Mucosa of descending colon (tissue), 3 donors: ENCODE results near the gene SAMHD1. TPM values are rescaled to one million over a fixed set of nuclear protein-coding genes. Genes with fewer than 3 reads are reported as not detected.
"Not testable (repeated sequence)": the region's sequence is repeated elsewhere in the genome, so short reads cannot be mapped to it uniquely, and the experiment has no call there.

Experiments used
- ATAC-seq: fragments of 200-7000 bp; cut with Tn5 transposase; one replicate; pipeline ENCODE4 v1.9.1; 2020; ENCODE audit warnings: mild to moderate bottlenecking, moderate library complexity
- DNase-seq, 3 donors: peaks; one replicate each; pipeline ENCODE4 v3.0.0-alpha.2; 2020
- H3K36me3 ChIP-seq: fragments of 200-600 bp; one replicate; pipeline ENCODE4 v1.8.0; 2021; ENCODE audit warnings: low read depth, mild to moderate bottlenecking
- H3K4me1 ChIP-seq: fragments of 200-600 bp; one replicate; pipeline ENCODE4 v1.8.0; 2021; ENCODE audit warnings: low read depth, mild to moderate bottlenecking
- H3K4me3 ChIP-seq: fragments of 200-600 bp; one replicate; pipeline ENCODE4 v1.8.0; 2021; ENCODE audit warnings: mild to moderate bottlenecking
- H3K9me3 ChIP-seq: fragments of 200-600 bp; one replicate; pipeline ENCODE4 v1.8.0; 2021; ENCODE audit warnings: mild to moderate bottlenecking
- intact Hi-C, 2 donors: fragments of 100-400 bp; cut with DNase I in 1 of 2; cut with micrococcal nuclease in 1 of 2; formaldehyde crosslinking; loops; one replicate each; pipeline versions ENCODE4 v1.11.0 to v1.11.1; 2022; cut with DNase I, micrococcal nuclease
- long read RNA-seq, 2 donors: library from polyadenylated mRNA; unstranded; transcript quantifications; one replicate each; pipeline ENCODE4 v2.0.0, GENCODE V29; 2019 to 2021
- total RNA-seq, 3 donors: library from RNA; stranded (reverse); fragmentation: NEBNext Ultra II Directional in 2 of 3; extraction: Animal tissue kit (Norgen Biotek cat#: 25700) in 2 of 3; gene quantifications; one replicate each; pipeline versions ENCODE4 v1.2.1 to v1.2.4, GENCODE V29; 2021 to 2023
- TF ChIP-seq, protein P1 (sequence below): fragments of 200-600 bp; IDR thresholded peaks from one replicate; pipeline ENCODE4 v1.8.0; 2022; ENCODE audit warnings: antibody characterized with exemption, mild to moderate bottlenecking
- donor health status: DM: no; HTN: no; CAD: no; lungs with moderate emphysema.
- donor health status: DM: no; HTN: no; CAD: no.
- donor health status: DM: no; HTN: yes; CAD: no.

Gene SAMHD1
- total RNA-seq = 100 to 1,000 TPM in 1 of 3 donors, 10 to 100 TPM in 2; 24.1 to 110 (median 48.6) TPM
- long read RNA-seq, donor 1, full-length matches to known transcripts = 6 of 42 reads
- long read RNA-seq, donor 1, partial matches to known transcripts = 4 of 42 reads
- long read RNA-seq, donor 1, other reads (novel, unspliced or antisense) = 32 of 42 reads
- long read RNA-seq, donor 2, full-length matches to known transcripts = 11 of 19 reads
- long read RNA-seq, donor 2, partial matches to known transcripts = 7 of 19 reads
- long read RNA-seq, donor 2, other reads (novel, unspliced or antisense) = 1 of 19 reads

DNA sequence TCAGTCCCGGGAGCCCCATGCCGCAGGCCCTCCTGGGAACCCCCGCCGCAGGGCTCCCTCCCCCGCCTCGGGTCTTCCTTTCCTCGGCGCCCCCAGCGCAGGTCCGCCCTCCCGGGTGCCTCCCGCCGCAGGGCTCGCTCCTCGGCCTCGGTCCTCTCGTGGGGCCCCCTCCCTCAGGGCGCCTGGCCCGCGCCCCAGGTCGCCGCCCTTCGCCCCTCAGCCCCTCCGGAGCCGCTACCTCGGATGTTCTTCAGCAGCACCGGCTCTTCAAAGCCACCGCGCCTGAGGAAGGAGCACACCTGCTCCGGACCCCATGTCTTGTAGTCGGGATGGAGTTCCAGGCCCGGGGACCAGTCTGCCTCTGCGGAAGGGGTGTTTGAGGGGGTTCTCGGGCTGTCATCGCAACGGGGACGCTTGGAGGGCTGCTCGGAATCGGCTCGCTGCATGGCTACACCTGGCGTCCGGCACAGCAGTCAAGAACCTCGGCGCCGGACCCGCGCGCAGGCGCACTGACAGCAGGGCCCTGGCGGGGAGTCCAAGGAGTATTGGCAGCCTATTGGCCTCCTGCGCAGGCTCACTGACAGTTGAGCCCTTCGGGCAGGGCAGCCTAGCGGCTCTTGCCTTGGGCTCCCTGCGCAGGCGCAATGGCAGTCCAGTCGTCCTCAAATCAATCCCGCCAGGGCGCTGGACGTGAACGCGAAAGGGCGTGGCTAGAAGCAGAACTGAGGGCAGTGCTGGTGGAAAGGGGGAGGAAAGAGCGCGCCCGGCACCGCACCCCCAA is at the start of gene SAMHD1:
TSS of gene SAMHD1 (minus strand) at position 511 of the 781 bp plus-strand sequence. CDS start at position 446, 65 bp downstream.
- no peaks in the 10 kb centered on the region for H3K9me3 ChIP-seq
- intact Hi-C loops = no loop called here
- peak; percentile 95 to 99 (median 97) for DNase-seq
- H3K4me3 ChIP-seq = peak within 1 kb of the TSS; percentile 83
- ATAC-seq = peak; percentile 96
- TF ChIP-seq, protein P1, sequence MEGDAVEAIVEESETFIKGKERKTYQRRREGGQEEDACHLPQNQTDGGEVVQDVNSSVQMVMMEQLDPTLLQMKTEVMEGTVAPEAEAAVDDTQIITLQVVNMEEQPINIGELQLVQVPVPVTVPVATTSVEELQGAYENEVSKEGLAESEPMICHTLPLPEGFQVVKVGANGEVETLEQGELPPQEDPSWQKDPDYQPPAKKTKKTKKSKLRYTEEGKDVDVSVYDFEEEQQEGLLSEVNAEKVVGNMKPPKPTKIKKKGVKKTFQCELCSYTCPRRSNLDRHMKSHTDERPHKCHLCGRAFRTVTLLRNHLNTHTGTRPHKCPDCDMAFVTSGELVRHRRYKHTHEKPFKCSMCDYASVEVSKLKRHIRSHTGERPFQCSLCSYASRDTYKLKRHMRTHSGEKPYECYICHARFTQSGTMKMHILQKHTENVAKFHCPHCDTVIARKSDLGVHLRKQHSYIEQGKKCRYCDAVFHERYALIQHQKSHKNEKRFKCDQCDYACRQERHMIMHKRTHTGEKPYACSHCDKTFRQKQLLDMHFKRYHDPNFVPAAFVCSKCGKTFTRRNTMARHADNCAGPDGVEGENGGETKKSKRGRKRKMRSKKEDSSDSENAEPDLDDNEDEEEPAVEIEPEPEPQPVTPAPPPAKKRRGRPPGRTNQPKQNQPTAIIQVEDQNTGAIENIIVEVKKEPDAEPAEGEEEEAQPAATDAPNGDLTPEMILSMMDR = no peak
- H3K36me3 ChIP-seq = no peaks in the 10 kb centered on the region
- peaks cover 24% of the 10 kb centered on the region for H3K4me1 ChIP-seq

DNA sequence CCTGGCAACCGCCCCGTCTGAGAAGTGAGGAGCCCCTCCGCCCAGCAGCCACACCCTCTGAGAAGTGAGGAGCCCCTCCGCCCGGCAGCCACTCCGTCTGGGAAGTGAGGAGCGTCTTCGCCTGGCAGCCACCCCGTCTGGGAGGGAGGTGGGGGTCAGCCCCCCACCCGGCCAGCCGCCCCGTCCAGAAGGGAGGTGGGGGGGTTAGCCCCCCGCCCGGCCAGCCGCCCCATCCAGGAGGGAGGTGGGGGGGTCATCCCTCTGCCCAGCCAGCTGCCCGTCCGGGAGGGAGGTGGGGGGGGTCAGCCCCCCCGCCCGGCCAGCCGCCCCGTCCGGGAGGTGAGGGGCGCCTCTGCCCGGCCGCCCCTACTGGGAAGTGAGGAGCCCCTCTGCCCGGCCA is 48.7 kb upstream of the SAMHD1 start:
- H3K4me3 ChIP-seq, H3K4me1 ChIP-seq, ATAC-seq, H3K36me3 ChIP-seq, H3K9me3 ChIP-seq, intact Hi-C loops, DNase-seq: not testable (repeated sequence)

DNA sequence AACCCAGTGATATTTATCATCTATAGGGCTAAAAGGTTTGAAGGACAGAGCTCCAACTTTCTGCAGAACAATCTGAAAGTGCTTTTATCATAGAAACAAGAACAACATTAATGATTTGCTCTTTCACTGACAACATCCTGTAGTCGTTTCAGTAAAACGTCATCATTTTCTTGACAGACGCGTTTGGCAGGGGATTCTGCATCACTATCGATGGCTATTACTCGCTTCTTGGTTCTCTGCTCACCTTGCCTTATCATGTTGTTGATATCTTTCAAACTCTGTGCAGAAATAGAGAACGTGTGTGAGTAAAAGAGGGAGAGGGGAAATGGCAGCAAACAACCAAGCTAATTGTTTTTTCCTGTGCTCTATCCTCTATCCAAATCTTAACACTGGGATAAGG is 47.1 kb upstream of the SAMHD1 start:
- Histone ChIP-seq H3K4me1 (no peaks in the 10 kb centered on the region), H3K9me3 (no peaks in the 10 kb centered on the region), H3K36me3 (no peaks in the 10 kb centered on the region), H3K4me3 (no peak overlapping the region)
- TF ChIP-seq, protein P1 = no peak
- DNase-seq = no peak
- no peak for ATAC-seq
- intact Hi-C loops = no loop called here

DNA sequence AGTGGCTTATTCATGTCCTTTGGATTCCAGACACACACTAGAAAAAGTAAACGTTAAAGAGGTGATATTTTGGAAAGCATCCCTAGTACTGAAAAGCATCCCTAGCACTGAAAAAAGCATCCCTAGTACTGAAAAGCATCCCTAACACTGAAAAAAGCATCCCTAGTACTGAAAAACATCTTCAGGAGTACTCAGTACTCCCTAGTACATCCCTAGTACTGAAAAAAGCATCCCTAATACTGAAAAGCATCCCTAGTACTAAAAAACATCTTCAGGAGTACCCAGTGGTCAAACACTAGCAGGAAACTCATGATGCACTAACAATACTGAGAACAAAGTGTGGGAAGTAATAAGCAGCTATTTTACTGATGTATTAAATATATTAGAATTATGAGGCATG is 45.6 kb upstream of the SAMHD1 start:
- peaks cover 10% of the 10 kb centered on the region for H3K9me3 ChIP-seq
- intact Hi-C loops = no loop called here
- no peaks in the 10 kb centered on the region for H3K36me3 ChIP-seq
- ATAC-seq = no peak
- TF ChIP-seq, protein P1 = no peak
- H3K4me3 ChIP-seq = no peak overlapping the region
- H3K4me1 ChIP-seq = no peaks in the 10 kb centered on the region
- DNase-seq = no peak

DNA sequence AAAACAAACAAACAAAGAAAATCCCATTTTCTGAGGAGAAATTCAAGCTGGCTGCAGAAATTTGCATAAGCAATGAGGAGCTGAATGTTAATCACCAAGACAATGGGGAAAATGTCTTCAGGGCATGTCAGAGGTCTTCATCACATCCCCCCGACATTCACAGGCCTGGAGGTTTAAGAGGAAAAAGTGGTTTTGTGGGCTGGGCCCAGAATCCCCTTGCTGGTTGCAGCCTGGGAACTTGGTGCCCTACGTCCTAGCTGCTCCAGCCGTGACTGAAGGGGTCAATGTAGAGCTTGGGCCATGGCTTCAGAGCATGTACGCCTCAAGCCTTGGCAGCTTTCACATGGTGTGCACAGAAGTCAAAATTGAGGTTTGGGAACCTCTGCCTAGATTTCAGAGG is 42.7 kb upstream of the SAMHD1 start:
- H3K4me1 ChIP-seq, H3K36me3 ChIP-seq, intact Hi-C loops, ATAC-seq, H3K4me3 ChIP-seq, DNase-seq: not testable (repeated sequence)
- peaks cover 10% of the 10 kb centered on the region for H3K9me3 ChIP-seq

DNA sequence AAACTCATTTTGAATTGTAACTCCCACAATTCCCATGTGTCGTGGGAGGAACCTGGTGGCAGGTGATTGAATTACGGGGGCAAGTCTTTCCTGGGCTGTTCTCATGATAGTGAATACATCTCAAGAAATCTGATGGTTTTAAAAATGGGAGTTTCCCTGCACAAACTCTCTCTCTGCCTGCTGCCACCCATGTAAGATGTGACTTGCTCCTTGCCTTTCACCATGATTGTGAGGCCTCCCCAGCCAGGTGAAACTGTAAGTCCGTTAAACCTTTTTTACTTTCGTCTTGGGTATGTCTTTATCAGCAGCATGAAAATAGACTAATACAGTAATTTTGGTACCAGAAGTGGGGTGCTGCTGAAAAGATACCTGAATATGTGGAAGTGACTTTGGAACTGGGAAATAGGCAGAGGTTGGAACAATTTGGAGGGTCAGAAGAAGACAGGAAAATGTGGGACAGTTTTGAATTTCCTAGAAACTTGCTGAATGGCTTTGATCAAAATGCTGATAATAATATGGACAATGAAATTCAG is 41.4 kb upstream of the SAMHD1 start:
- intact Hi-C loops = no loop called here
- ATAC-seq = no peak
- TF ChIP-seq, protein P1 = no peak
- H3K4me1 ChIP-seq = no peaks in the 10 kb centered on the region
- H3K4me3 ChIP-seq = no peak overlapping the region
- DNase-seq = no peak
- peaks cover 10% of the 10 kb centered on the region for H3K9me3 ChIP-seq
- no peaks in the 10 kb centered on the region for H3K36me3 ChIP-seq
